GM23338 (cell line): ENCODE results near the gene ANO10. TPM values are rescaled to one million over a fixed set of nuclear protein-coding genes. Genes with fewer than 3 reads are reported as not detected.

Experiments
- ATAC-seq: fragments of 200-7000 bp; cut with Tn5 transposase; 3 replicates; pipeline ENCODE4 v1.9.1; 2020
- DNase-seq: peaks from one replicate; pipeline ENCODE4 v3.0.0-alpha.2; 2015; ENCODE audit warnings: low spot score
- H2AFZ ChIP-seq: fragments of 200-600 bp; sonication (generic); 2 replicates; pipeline ENCODE4 v1.8.0; 2016; ENCODE audit warnings: antibody characterized with exemption, mild to moderate bottlenecking, moderate library complexity
- H3F3A ChIP-seq: fragments of 200-600 bp; sonication (generic); replicated peaks from 2 replicates; pipeline ENCODE4 v1.8.0; 2017; ENCODE audit warnings: antibody characterized with exemption, mixed run types, low read depth
- H3K27ac ChIP-seq: fragments of 200-600 bp; sonication (generic); 2 replicates; pipeline ENCODE4 v1.6.1; 2016; ENCODE audit warnings: low read depth
- H3K27me3 ChIP-seq: fragments of 200-600 bp; sonication (generic); 2 replicates; pipeline ENCODE4 v1.8.0; 2016; ENCODE audit warnings: mild to moderate bottlenecking, mixed run types, moderate library complexity; ENCODE audit not compliant: insufficient read depth
- H3K36me3 ChIP-seq: fragments of 200-600 bp; sonication (generic); 2 replicates; pipeline ENCODE4 v1.8.0; 2016; ENCODE audit warnings: mild to moderate bottlenecking; ENCODE audit not compliant: insufficient read depth
- H3K4me1 ChIP-seq: fragments of 200-600 bp; sonication (generic); 2 replicates; pipeline ENCODE4 v1.8.0; 2016; ENCODE audit warnings: mild to moderate bottlenecking, moderate library complexity; ENCODE audit not compliant: insufficient read depth
- H3K4me2 ChIP-seq: fragments of 200-600 bp; sonication (generic); 2 replicates; pipeline ENCODE4 v1.7.1; 2017; ENCODE audit warnings: mixed run types
- H3K4me3 ChIP-seq: fragments of 200-600 bp; sonication (generic); 2 replicates; pipeline ENCODE4 v1.6.1; 2016; ENCODE audit warnings: mixed run types
- H3K79me2 ChIP-seq: fragments of 200-600 bp; sonication (generic); replicated peaks from 2 replicates; pipeline ENCODE4 v1.8.0; 2017; ENCODE audit warnings: mild to moderate bottlenecking; ENCODE audit not compliant: insufficient read depth
- H3K9me2 ChIP-seq: fragments of 200-600 bp; sonication (generic); 2 replicates; pipeline ENCODE4 v1.8.0; 2017; ENCODE audit not compliant: insufficient read depth
- H4K20me1 ChIP-seq: fragments of 200-600 bp; sonication (generic); replicated peaks from 2 replicates; pipeline ENCODE4 v1.8.0; 2017; ENCODE audit warnings: mild to moderate bottlenecking; ENCODE audit not compliant: insufficient read depth
- H3K27ac Mint-ChIP-seq: 2 replicates; pipeline ENCODE4 v1.8.0; 2020; ENCODE audit warnings: inconsistent platforms, mild to moderate bottlenecking, moderate library complexity, mixed read lengths
- H3K27me3 Mint-ChIP-seq: 3 replicates; pipeline ENCODE4 v1.8.0; 2022; ENCODE audit warnings: low read depth, mild to moderate bottlenecking, moderate library complexity, mixed read lengths, inconsistent platforms; ENCODE audit not compliant: insufficient read depth, poor library complexity
- H3K36me3 Mint-ChIP-seq: 3 replicates; pipeline ENCODE4 v1.8.0; 2021; ENCODE audit warnings: low read depth, mild to moderate bottlenecking, inconsistent platforms, moderate library complexity, mixed read lengths
- H3K4me1 Mint-ChIP-seq: 3 replicates; pipeline ENCODE4 v1.8.0; 2020; ENCODE audit warnings: mild to moderate bottlenecking, inconsistent platforms, mixed read lengths
- H3K4me3 Mint-ChIP-seq: 3 replicates; pipeline ENCODE4 v1.8.0; 2021; ENCODE audit warnings: moderate library complexity, mild to moderate bottlenecking, inconsistent platforms, mixed read lengths
- H3K9me3 Mint-ChIP-seq: 3 replicates; pipeline ENCODE4 v1.8.0; 2020; ENCODE audit warnings: moderate library complexity, mild to moderate bottlenecking, inconsistent platforms, mixed read lengths
- CTCF ChIP-seq, 2 experiments: fragments of 200-600 bp in 1 of 2; sonication (generic) in 1 of 2; conservative IDR thresholded peaks; 2 replicates each; pipeline versions ENCODE4 v1.5.1 to v1.6.1; 2016 to 2017; ENCODE audit warnings: antibody characterized with exemption in 2 of 2, low read depth in 2 of 2, mild to moderate bottlenecking in 2 of 2, moderate library complexity in 1 of 2
- EZH2 ChIP-seq: fragments of 200-600 bp; sonication (generic); IDR thresholded peaks from one replicate; pipeline ENCODE4 v1.8.0; 2017; ENCODE audit warnings: antibody characterized with exemption, mild to moderate bottlenecking, low read depth; ENCODE audit not compliant: unreplicated experiment
- JUNB ChIP-seq: IDR thresholded peaks from one replicate; pipeline ENCODE4 v1.6.1; 2016; ENCODE audit warnings: antibody characterized with exemption; ENCODE audit not compliant: unreplicated experiment
- ZNF462 ChIP-seq: fragments of 250-450 bp; sonication (Bioruptor Pico); IDR thresholded peaks from 2 replicates; pipeline ENCODE4 v1.5.0; 2020; ENCODE audit warnings: mild to moderate bottlenecking, moderate library complexity
- polyA plus RNA-seq: library from polyadenylated mRNA; unstranded; fragments of >200 nt; fragmentation: Nextera tagmentation; extraction: Ambion mirVana; gene quantifications from 2 replicates; pipeline ENCODE4 v1.2.1, GENCODE V29; 2016
- total RNA-seq: library from RNA; depleted of rRNA; stranded (reverse); fragments of >200 nt; shearing (Covaris generic); gene quantifications from 2 replicates; pipeline ENCODE4 v1.2.3, GENCODE V29; 2014

ANO10 gene
- total and polyA plus RNA-seq, 2 experiments from 2014 or later = 29.2 to 48.1 TPM

GRCh38 chr3:43523454-43524053 lies 98.3 kb downstream of the ANO10 start:
- Histone ChIP-seq H3K4me2 (no peak overlapping the region), H3F3A (no peaks in the 10 kb centered on the region), H3K36me3 (peaks cover 10% of the 10 kb centered on the region; the same call in 1 of the 2 replicates), H3K27ac (no peak overlapping the region), H3K79me2 (no peaks in the 10 kb centered on the region), H2AFZ (no peak overlapping the region), H3K27me3 (no peaks in the 10 kb centered on the region), H4K20me1 (no peaks in the 10 kb centered on the region), H3K4me3 (no peak overlapping the region), H3K4me1 (no peaks in the 10 kb centered on the region), H3K9me2 (peaks cover 5% of the 10 kb centered on the region; the same call in 1 of the 2 replicates)
- H3K36me3 Mint-ChIP-seq = peaks cover 28% of the 10 kb centered on the region
- TF ChIP-seq ZNF462 (CRISPR knock-in tag) = no peak
- no peak for TF ChIP-seq JUNB
- no peak for TF ChIP-seq CTCF (conservative IDR thresholded peaks at IDR 0.05; ENCODE audit: low read depth in 2 of 2)
- TF ChIP-seq EZH2 = no peak
- H3K27ac Mint-ChIP-seq = no peak overlapping the region
- H3K4me3 Mint-ChIP-seq = no peak overlapping the region
- ATAC-seq = no peak
- peaks cover 2% of the 10 kb centered on the region for H3K27me3 Mint-ChIP-seq
- DNase-seq = no peak
- no peaks in the 10 kb centered on the region for H3K4me1 Mint-ChIP-seq
- peaks cover 18% of the 10 kb centered on the region for H3K9me3 Mint-ChIP-seq
